GM19452 (cell line): ENCODE measurements around the gene CRIM1.

Experiments used
- ATAC-seq: cut with Tn5 transposase; IDR thresholded peaks from one replicate; pipeline ENCODE4 v1.9.1; 2021; ENCODE audit not compliant: unreplicated experiment

The CRIM1 gene

DNA sequence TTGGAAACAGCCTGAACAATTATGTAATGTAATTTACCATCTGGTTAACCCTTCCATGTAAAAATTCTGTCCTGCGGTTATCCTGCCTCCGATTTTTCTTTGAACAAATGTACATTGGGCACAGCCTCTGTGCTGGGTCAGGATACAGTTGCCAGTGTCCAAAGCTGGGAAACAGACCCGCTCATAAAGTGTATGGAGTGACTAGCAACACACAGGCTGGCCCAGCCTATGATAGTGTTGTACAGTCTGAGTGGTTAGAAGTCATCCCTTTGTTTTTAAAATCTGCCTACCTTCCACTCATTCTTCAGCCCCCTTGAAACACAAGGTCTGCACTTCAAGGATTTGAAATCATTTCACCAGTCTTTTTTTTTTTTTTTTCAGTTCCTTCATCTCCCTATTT is 192.3 kb downstream of the CRIM1 start:
- no peak for ATAC-seq

DNA sequence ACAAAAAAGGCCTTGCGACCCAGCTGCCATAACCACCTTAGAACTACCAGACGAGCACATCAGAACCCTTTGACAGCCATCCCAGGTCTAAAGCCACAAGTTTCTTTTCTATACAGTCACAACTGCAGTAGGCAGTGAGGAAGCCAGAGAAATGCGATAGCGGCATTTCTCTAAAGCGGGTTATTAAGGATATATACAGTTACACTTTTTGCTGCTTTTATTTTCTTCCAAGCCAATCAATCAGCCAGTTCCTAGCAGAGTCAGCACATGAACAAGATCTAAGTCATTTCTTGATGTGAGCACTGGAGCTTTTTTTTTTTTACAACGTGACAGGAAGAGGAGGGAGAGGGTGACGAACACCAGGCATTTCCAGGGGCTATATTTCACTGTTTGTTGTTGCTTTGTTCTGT is 193.6 kb downstream of the CRIM1 start:
- ATAC-seq = no peak

DNA sequence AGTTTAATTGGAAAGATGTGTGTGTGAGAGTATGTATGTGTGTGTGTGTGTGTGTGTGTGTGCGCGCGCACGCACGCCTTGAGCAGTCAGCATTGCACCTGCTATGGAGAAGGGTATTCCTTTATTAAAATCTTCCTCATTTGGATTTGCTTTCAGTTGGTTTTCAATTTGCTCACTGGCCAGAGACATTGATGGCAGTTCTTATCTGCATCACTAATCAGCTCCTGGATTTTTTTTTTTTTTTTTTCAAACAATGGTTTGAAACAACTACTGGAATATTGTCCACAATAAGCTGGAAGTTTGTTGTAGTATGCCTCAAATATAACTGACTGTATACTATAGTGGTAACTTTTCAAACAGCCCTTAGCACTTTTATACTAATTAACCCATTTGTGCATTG is 194.4 kb downstream of the CRIM1 start:
- ATAC-seq = no peak

DNA sequence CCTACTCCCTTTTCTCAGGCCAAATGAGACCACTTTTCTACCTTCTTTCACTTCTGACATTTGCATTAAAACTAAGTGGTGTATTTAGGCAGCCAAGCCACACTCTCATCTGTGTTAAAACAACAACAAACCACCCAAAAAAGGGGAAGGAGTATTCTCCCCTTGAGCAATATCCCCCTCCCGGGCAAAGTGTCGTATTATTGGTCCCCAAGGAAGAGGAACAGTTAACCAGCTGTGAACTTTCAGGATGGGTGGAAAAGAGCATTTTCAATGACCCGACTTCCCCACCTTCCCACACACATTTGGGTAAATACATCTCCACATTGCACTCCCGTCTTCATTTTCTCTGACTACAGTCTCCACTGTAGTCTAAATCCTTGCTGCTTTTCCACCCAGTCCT is 198.1 kb downstream of the CRIM1 start:
- no peak for ATAC-seq

DNA sequence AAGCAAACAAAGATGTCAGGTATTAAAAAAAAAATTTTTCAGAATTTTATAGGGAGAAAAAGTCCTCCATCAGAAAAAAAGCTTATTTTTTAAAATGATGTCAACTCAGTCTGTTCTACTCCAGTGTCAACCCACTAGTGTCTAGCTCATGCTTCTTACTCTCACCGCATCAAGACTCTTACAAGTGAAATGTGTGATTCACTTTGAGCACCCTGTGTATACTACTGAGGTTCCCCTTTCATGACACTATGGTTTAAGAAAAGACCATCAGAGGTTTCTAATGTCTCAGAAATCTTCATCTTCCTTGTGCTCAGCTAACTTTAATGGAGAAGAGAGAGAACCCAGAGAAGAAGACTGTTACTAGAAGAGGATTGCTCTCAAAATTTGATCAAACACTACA is 199.0 kb downstream of the CRIM1 start:
- no peak for ATAC-seq

DNA sequence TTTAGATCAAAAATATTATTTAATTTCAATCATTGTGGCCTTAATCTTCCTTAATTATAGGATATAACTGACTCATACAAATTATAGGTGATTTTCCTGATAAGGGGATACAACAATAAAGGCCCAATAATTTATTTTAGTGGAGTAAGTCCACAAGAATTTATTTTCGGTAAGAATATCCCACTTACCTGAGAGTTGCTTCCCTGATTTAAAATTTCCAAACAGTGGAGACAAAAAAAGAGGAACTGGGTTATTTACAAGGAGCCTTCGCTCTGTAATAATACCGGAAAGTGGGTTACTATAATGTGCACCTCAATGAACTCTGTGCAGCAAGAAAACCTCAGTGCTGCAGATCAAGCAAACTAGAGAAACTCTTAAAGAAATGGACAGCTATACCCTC is 200.2 kb downstream of the CRIM1 start:
- no peak for ATAC-seq

DNA sequence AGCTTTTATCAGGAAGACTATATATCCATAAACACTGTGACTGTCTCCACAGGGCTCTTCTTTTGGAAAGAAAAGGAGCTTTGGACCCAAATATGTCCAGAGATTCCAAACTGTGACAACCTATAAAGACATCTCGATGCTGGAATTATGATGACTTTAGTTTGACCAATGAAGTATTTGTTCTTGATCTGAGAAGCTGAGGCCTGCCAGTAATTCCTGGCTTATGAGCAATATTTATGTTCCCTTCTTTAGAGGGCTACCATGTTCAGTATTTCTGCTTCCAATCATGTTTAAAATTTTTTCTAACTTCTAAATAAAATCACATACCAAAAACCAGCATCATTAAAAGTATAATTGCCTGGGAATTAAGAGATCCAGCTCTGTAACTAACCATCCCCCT is 201.3 kb downstream of the CRIM1 start:
- ATAC-seq = no peak

DNA sequence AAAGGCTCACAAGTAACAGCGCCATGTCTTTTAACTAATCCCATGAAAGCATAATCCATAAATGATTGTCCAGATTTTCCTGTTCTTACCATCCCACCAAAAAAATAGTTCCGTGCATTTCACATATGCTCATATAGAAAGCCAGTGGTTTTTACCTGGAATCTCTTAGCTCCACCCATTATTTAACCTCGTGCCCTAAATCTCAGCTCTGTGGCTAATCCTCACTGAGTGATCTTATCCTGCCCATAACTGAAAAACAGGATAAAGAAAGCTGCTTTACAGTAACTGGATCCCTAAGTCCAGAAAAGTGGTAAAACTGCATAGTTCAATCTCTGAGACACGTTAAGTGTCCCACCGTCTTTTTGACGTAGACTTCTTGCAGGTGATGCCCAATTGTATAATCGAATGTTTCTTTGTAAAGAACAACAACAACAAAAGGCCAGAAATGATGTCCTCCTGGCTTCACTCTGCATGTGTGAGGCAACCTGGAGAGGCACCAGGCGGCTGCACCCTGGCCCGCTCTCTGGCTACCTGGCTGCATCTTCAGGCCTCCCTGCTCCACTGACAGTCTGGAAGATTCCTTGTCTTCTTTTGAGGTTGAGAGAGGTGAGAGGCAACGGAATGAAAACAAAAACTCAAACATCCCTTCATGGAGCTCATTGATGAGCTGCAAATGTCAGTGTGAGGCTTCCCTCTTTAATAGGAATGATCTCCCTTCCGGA is 203.8 kb downstream of the CRIM1 start:
- ATAC-seq = no peak

DNA sequence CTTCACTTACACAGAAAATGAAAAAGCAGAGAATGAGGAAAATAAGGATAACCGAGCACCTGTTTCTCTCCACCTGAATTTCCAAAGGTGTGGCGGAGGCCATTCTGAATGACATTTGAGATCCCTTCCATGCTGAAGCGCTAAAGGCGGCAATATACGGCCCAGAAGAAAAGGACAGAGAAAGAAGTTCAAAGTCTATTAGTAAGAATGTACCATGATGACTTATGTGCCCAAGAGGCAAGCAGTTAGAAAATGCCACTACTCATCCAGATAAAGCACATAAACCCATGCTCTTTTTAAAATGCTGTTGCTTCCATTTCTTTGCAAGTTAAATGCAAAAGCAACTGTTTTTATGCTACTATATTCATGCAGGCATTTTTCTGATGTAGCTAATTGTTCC is 205.1 kb downstream of the CRIM1 start:
- ATAC-seq = no peak

DNA sequence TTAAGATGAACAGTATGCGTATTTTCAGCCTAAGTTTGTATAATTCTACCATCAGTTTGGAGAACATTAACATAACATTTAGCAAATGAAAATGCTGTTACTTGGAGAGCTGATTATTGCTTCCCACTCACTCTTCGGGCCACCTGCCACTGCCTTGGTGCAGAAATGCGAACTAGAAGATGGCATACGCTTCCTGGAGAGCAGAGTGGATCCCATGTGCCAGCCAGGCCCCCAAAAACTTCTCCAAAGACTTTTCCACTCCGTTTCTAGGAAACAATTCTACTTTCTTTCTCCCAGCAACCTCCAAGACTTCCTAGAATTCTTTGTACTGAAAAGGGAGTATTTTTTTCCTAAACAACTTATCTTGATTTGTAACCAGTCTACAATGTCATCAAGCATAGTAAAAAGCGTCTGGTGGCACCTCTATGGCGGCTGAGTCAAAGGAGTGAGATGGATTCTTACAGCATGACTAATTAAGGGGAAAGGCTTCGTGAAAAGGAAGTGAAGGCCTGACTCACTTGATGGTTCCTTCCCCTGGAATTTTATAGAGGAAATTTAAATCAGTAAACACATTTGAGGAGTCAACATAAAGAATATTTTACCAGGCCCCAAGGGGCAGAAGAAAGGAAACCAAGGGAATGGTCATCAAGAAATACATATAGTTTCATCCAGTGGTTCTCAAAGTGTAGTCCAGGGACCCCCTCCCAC is 205.8 kb downstream of the CRIM1 start:
- no peak for ATAC-seq

DNA sequence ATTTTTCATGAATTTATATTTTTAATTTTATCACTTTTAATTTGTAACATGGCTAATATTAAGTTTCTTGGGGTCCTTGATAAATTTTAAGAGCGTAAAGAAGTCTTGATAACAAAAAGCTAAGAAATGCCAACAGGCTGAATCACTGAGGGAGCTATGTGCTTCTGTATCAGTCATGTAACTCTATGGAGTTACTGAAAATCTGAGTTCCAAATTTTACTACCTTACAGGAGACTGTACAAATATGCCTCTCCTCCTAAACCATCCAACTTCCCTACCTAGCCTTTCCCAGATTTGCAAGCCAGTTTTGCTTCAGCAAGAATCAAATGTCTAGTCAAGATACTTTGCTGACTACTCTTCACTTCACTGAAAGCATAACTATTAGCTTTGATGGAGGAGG is 206.7 kb downstream of the CRIM1 start:
- ATAC-seq = no peak

DNA sequence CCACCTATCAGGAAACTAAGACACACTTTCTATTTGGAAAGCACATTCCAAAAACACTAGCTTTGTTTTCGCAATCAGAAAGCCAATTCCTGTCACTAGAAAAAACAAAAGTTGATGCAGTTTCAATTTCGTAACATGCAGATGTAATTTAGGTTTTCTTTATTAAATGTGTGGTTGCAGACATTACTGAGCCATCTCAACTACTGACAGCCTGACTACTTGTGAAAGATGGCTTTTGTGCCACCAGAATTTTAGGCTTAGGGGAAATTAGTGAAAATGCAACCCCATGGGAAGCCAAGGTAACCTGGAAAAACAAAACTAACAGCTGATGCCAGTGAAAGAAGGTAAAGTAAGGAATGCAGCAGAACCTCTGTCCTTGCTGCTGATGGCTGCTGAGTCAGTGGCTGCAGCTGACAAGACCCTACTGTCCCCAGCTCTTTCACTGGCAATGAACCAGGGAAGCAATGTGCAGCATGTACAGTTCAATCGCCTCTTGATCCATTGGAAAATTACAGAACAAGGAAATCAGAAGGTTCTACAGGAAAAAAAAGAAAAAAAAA is 207.5 kb downstream of the CRIM1 start:
- no peak for ATAC-seq

DNA sequence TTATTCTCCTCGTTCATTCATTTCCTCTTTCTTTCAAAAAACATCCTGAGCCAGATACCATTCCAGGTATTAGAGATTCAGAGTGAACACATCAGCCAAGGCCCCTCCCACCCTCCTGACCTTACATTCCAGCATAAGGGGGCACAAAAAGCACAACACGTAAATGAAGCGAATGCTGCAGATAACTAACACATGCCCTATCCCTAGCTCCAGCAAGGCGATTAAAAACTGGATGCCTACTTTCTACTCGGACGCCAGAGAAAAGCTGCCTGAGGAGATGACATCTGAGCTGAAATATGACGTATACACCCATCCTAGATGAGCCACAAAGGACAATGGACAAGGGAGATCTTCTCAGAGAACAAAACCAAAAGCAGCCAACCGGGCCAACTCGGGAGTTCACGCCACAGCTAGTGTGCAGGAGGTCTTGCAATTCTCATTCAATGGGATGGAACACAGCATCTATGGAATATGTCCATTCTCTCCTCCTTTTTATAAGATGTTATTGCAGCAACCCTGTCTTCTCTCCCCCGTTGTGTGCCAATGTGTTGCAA is 208.9 kb downstream of the CRIM1 start:
- ATAC-seq = no peak

DNA sequence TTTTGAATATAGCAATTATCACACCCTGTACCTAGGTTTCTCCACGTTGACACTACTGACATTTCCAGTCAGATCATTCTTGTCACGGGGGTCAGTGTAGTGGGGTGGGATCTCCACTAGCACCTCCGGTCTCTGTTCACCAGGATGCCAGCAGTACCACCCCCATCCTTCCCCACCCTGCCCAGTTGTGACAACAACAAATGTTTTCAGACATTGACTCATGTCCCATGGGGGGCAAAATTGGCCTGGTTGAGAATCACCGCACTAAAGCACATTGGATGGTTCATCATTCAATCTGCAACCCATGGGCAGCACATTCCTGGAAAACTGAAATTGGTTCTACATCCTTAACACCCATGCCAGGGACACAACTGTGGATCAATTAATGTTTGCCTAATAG is 210.1 kb downstream of the CRIM1 start:
- no peak for ATAC-seq

DNA sequence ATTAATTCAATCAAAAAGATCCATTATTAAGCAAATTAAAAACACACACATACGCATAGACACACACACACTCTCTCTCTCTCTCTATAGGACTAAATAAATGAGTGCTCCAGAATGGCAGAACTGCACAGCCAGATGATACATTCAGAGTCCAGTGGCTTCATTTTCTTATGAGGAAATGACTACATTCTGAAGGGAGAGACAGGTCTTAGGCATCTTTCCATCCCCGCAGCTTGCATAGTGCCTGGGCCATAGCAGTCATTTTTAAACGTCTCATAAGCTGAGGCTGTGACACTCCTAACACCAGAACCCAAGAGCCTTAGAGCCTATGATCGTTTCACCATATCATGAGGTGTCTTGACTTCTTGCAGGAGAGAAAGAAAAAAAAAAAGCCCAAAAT is 211.3 kb downstream of the CRIM1 start:
- ATAC-seq = no peak

DNA sequence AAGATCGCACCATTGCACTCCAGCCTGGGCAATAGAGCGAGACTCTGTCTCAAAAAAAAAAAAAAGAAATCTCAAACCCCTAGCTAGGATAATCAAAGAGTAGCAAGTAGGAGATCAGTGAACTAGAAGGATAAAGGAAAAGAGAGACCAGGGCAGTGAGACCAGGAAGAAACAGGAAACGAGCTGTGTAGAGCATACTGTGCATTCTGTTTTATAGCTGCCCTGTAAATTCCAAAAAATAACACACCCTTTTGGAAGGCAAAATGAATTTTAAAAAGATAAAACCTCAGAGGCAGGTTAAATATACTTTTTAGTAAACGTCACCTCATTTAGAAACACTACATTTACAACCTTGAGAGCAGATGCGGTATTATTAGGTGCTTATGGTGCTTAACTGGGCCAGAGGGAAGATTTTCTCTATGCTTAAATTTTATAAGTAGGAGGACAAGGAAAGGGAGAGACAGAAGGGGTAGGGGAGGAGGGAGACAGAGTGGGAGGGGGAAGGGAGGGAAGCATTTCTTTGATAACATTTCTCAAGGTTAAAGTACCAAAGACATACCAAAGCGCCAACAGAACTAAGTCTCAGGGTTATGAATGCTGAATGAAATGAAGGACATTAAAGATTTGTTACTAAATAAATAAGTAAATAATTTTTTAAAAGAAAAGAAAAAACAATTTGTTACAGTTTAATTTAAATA is 212.3 kb downstream of the CRIM1 start:
- no peak for ATAC-seq

DNA sequence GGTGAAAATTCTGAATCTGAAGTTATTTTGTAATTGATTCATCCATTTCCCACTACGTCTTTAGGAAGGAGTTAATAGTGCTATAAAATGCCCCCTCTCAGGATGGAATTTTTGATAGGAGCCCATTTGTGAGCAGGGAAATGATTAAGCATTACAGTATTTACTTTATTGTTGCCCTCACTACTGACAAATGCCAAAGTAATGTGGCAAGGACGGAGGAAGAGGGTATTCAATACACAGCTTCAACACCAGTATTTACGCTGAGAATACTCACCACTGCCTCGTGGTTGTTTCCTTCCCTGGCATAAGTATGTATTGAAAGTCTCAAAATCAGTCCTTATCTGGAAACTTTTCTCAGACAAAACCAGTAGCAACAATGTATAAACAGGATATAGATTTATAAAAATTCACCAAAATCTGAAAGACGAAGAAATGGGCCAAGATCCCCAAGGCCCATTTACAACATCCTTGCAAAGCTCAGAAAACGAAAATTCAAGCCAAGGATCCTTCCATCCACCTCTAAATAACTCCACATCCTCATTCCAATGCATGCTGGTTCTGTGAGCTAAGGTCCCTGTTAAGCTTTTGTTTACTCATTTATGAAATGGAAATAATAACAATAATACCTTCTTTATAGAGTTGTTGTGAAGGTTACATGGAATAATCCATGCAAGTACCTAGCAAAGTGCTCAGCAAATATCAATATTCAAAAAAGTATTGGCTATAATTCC is 213.1 kb downstream of the CRIM1 start:
- no peak for ATAC-seq

DNA sequence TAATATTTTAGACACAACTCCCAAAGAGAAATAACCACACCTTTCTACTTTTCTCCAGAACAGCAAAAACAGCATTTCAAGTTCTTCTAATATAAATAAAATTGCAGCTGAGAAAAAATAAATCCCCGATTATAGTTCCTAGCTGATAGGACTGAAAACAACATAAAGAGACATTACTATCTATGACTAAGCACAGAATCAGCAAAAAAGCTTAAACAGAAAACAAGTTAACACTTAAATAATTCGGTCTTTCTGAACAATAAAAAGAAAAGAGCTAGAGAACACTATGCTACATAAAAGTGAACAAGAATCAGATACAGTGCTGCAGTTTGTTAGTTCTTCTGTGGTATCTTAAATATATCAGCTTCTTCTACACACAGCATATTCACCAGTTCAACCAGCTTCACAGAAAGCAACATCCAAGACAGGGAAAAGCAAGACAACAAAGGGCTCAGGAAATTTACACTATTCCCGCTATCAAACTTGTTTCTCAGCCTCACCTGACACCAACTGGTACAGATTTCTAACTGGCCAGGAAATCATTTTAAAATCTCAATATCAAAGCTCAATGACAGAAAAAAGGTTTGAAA is 213.8 kb downstream of the CRIM1 start:
- no peak for ATAC-seq

DNA sequence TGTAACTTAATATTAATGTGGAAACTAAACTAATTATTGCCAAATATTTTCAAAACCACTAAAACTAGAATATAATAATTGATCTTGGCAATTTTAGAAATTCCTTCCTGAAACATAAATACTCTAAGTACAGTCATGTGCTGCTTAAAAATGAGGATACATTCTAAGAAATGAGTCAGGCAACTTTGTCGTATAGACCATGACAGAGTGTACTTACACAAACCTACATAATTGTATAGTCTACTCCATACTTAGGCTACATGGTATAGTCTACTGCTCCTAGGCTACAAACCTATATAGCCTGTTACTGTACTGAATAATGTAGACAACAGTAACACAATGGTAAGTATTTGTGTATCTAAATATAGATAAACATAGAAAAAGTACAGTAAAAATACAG is 214.8 kb downstream of the CRIM1 start:
- no peak for ATAC-seq

DNA sequence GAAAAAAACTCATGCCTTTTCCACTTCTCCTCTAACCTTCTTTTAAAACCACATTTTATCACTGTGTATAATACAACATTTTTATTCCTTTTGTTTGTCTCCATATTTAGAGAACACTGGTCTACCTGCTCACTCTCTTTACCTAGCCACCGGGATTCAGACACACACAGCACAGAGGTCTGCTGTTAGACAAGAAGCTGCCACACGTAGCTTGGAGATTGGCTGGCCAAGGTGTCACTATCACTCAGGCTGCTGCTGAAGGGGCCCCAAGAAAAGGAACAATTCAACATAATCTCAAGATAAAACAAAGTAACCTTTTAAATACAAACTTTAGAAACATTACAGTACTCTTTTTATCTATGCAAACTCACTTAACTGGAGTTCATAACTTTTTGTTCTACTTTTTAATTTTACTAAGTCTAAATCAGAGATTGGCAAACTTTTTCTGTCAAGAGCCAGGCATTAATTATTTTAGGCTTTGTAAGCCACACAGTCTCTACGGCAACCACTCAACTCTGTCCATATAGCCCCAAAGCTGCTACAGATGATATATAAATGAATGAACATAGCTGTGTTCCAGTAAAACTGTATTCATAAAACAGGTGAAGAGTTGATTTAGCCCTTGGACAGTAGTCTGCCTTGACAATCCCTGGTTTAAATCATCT is 216.6 kb downstream of the CRIM1 start:
- no peak for ATAC-seq
